HG02938 (cell line): ENCODE results near the gene TMEM132A.

Experiments used
- ATAC-seq: cut with Tn5 transposase; IDR thresholded peaks from one replicate; pipeline ENCODE4 v1.9.1; 2021; ENCODE audit warnings: mild to moderate bottlenecking, moderate library complexity; ENCODE audit not compliant: unreplicated experiment

The TMEM132A gene

GRCh38 chr11:60924110-60924905 is at the start of gene TMEM132A:
TSS of gene TMEM132A (plus strand) at chr11:60924460. CDS start at chr11:60924634, 174 bp downstream.
- ATAC-seq: no peak

GRCh38 chr11:60875366-60876167 is 48.7 kb upstream of the TMEM132A start:
- ATAC-seq: no peak

GRCh38 chr11:60876168-60876485 is 48.1 kb upstream of the TMEM132A start:
- no peak for ATAC-seq

GRCh38 chr11:60878245-60879101 is 45.8 kb upstream of the TMEM132A start:
- ATAC-seq: no peak

GRCh38 chr11:60879104-60879503 is 45.2 kb upstream of the TMEM132A start:
- ATAC-seq: no peak

GRCh38 chr11:60879971-60880588 is 44.2 kb upstream of the TMEM132A start:
- no peak for ATAC-seq

GRCh38 chr11:60880643-60881282 is 43.5 kb upstream of the TMEM132A start:
- no peak for ATAC-seq

- ATAC-seq: no peak
Measured at GRCh38 chr11:60887556-60887955, 36.7 kb upstream of the TMEM132A start.

GRCh38 chr11:60889869-60890311 is 34.4 kb upstream of the TMEM132A start:
- ATAC-seq: no peak

GRCh38 chr11:60890696-60891095 is 33.6 kb upstream of the TMEM132A start:
- ATAC-seq: no peak

- ATAC-seq: no peak
Measured at GRCh38 chr11:60891103-60891741, 33.0 kb upstream of the TMEM132A start.

- no peak for ATAC-seq
Measured at GRCh38 chr11:60895687-60896086, 28.6 kb upstream of the TMEM132A start.

GRCh38 chr11:60897496-60897895 is 26.8 kb upstream of the TMEM132A start:
- ATAC-seq: no peak

- ATAC-seq: no peak
Measured at GRCh38 chr11:60899046-60899936, 25.0 kb upstream of the TMEM132A start.

- ATAC-seq: no peak
Measured at GRCh38 chr11:60899977-60900376, 24.3 kb upstream of the TMEM132A start.

GRCh38 chr11:60900673-60901404 is 23.4 kb upstream of the TMEM132A start:
- ATAC-seq: no peak

- ATAC-seq: no peak
Measured at GRCh38 chr11:60902625-60903024, 21.6 kb upstream of the TMEM132A start.

- ATAC-seq: no peak
Measured at GRCh38 chr11:60905047-60905446, 19.2 kb upstream of the TMEM132A start.
